T-helper 9 cell (primary cell): ENCODE data around the gene PILRB.

Experiments
- DNase-seq: peaks from one replicate; pipeline ENCODE4 v3.0.0-alpha.2; 2020

PILRB gene

GRCh38 chr7:100411101-100411500, 53.2 kb downstream of the PILRB start:
- DNase-seq = no peak

- DNase-seq = no peak
Measured at GRCh38 chr7:100413346-100413745, 55.4 kb downstream of the PILRB start.

GRCh38 chr7:100413889-100414288, 56.0 kb downstream of the PILRB start:
- DNase-seq = no peak

GRCh38 chr7:100415448-100415847, 57.5 kb downstream of the PILRB start:
- DNase-seq = no peak
